A673 (cell line): ENCODE results near the gene FBRS.

Experiments used
- CTCF ChIP-seq: fragments of 300-800, 200-600 bp; sonication (generic); conservative IDR thresholded peaks from 2 replicates; pipeline ENCODE4 v1.5.1; 2017; ENCODE audit warnings: low read depth, mild to moderate bottlenecking, antibody characterized with exemption, low read length, moderate library complexity, mixed read lengths
- EZH2 ChIP-seq: fragments of 200-600 bp; sonication (generic); IDR thresholded peaks from 2 replicates; pipeline ENCODE4 v1.6.1; 2017; ENCODE audit warnings: borderline replicate concordance, low read depth, mild to moderate bottlenecking, mixed read lengths, antibody characterized with exemption, low read length; ENCODE audit not compliant: poor library complexity, severe bottlenecking

- TF ChIP-seq CTCF: no peak
- no peak for TF ChIP-seq EZH2
Observed at GRCh38 chr16:30663038-30663437, 4.8 kb downstream of the FBRS start.
